HEK293 (cell line): ENCODE measurements around the gene CDC20.
A peak's percentile ranks its signal among the peaks of the same experiment; 100 is the strongest.

Experiments
- GLI2 ChIP-seq: fragments of 450-650 bp; formaldehyde crosslinking; IDR thresholded peaks from 2 replicates; pipeline ENCODE4; 2017; ENCODE audit warnings: missing biosample characterization, missing genetic modification characterization, low read depth, borderline replicate concordance
- KLF8 ChIP-seq: fragments of 450-650 bp; formaldehyde crosslinking; IDR thresholded peaks from 2 replicates; pipeline ENCODE4 v1.5.1; 2016; ENCODE audit warnings: missing biosample characterization, missing genetic modification characterization
- MEIS1 ChIP-seq: sonication (generic); formaldehyde crosslinking; IDR thresholded peaks from 2 replicates; pipeline ENCODE4 v1.8.1; 2022; ENCODE audit warnings: missing genetic modification reagents, mild to moderate bottlenecking, borderline replicate concordance
- PRDM1 ChIP-seq: fragments of 450-650 bp; formaldehyde crosslinking; IDR thresholded peaks from 2 replicates; pipeline ENCODE4; 2016; ENCODE audit warnings: missing biosample characterization, missing genetic modification characterization
- SP3 ChIP-seq: fragments of 450-650 bp; formaldehyde crosslinking; IDR thresholded peaks from 2 replicates; pipeline ENCODE4 v1.5.1; 2016; ENCODE audit warnings: missing biosample characterization, missing genetic modification characterization
- TCF7L2 ChIP-seq: IDR thresholded peaks from 2 replicates; pipeline ENCODE4 v1.6.1; 2011; ENCODE audit warnings: low read depth, mild to moderate bottlenecking, inconsistent platforms, low read length, moderate library complexity, borderline replicate concordance
- ZBTB1 ChIP-seq: fragments of 450-650 bp; formaldehyde crosslinking; IDR thresholded peaks from 2 replicates; pipeline ENCODE4 v1.5.1; 2016; ENCODE audit warnings: missing biosample characterization, missing genetic modification characterization
- ZBTB17 ChIP-seq: fragments of 450-650 bp; formaldehyde crosslinking; IDR thresholded peaks from 2 replicates; pipeline ENCODE4 v1.5.1; 2016; ENCODE audit warnings: missing biosample characterization, missing genetic modification characterization
- ZBTB26 ChIP-seq: fragments of 450-650 bp; formaldehyde crosslinking; optimal IDR thresholded peaks from 2 replicates; pipeline ENCODE3; 2016; ENCODE audit warnings: missing biosample characterization, mild to moderate bottlenecking, missing genetic modification characterization
- ZFHX2 ChIP-seq: fragments of 450-650 bp; formaldehyde crosslinking; conservative IDR thresholded peaks from 2 replicates; pipeline ENCODE4 v1.5.1; 2016; ENCODE audit warnings: missing biosample characterization, missing genetic modification characterization
- ZNF10 ChIP-seq: fragments of 450-650 bp; formaldehyde crosslinking; IDR thresholded peaks from 2 replicates; pipeline ENCODE4 v1.5.1; 2017; ENCODE audit warnings: missing biosample characterization, missing genetic modification characterization
- ZNF140 ChIP-seq: fragments of 450-650 bp; formaldehyde crosslinking; IDR thresholded peaks from 2 replicates; pipeline ENCODE4 v1.5.1; 2016; ENCODE audit warnings: missing biosample characterization, missing genetic modification characterization
- ZNF148 ChIP-seq: fragments of 450-650 bp; formaldehyde crosslinking; IDR thresholded peaks from 2 replicates; pipeline ENCODE4 v1.5.0; 2017; ENCODE audit warnings: missing biosample characterization, missing genetic modification characterization, borderline replicate concordance
- ZNF157 ChIP-seq: fragments of 450-650 bp; formaldehyde crosslinking; IDR thresholded peaks from 2 replicates; pipeline ENCODE4 v1.5.1; 2016; ENCODE audit warnings: missing biosample characterization, missing genetic modification characterization
- ZNF174 ChIP-seq: fragments of 450-650 bp; formaldehyde crosslinking; IDR thresholded peaks from 2 replicates; pipeline ENCODE4 v1.5.0; 2017; ENCODE audit warnings: missing biosample characterization, mild to moderate bottlenecking, missing genetic modification characterization
- ZNF202 ChIP-seq: fragments of 450-650 bp; formaldehyde crosslinking; IDR thresholded peaks from 2 replicates; pipeline ENCODE4 v1.5.1; 2016; ENCODE audit warnings: missing biosample characterization, missing genetic modification characterization, borderline replicate concordance
- ZNF26 ChIP-seq: fragments of 450-650 bp; formaldehyde crosslinking; IDR thresholded peaks from 2 replicates; pipeline ENCODE4 v1.5.1; 2016; ENCODE audit warnings: missing biosample characterization, missing genetic modification characterization
- ZNF266 ChIP-seq: fragments of 450-650 bp; formaldehyde crosslinking; IDR thresholded peaks from 2 replicates; pipeline ENCODE4 v1.5.1; 2016; ENCODE audit warnings: missing biosample characterization, missing genetic modification characterization, low read depth
- ZNF280D ChIP-seq: fragments of 450-650 bp; formaldehyde crosslinking; IDR thresholded peaks from 2 replicates; pipeline ENCODE4 v1.5.1; 2016; ENCODE audit warnings: missing biosample characterization, missing genetic modification characterization
- ZNF311 ChIP-seq: fragments of 450-650 bp; formaldehyde crosslinking; IDR thresholded peaks from 2 replicates; pipeline ENCODE4 v1.5.1; 2017; ENCODE audit warnings: missing biosample characterization, missing genetic modification characterization, borderline replicate concordance
- ZNF335 ChIP-seq: fragments of 450-650 bp; formaldehyde crosslinking; conservative IDR thresholded peaks from 2 replicates; pipeline ENCODE4 v1.5.1; 2016; ENCODE audit warnings: missing biosample characterization, missing genetic modification characterization
- ZNF354C ChIP-seq: fragments of 450-650 bp; formaldehyde crosslinking; IDR thresholded peaks from 2 replicates; pipeline ENCODE4 v1.5.1; 2016; ENCODE audit warnings: missing biosample characterization, missing genetic modification characterization, low read depth, borderline replicate concordance
- ZNF423 ChIP-seq: fragments of 450-650 bp; formaldehyde crosslinking; IDR thresholded peaks from 2 replicates; pipeline ENCODE4 v1.5.1; 2016; ENCODE audit warnings: missing biosample characterization, missing genetic modification characterization
- ZNF433 ChIP-seq: fragments of 450-650 bp; formaldehyde crosslinking; IDR thresholded peaks from 2 replicates; pipeline ENCODE4 v1.5.1; 2016; ENCODE audit warnings: missing biosample characterization, missing genetic modification characterization, low read depth
- ZNF510 ChIP-seq: fragments of 450-650 bp; formaldehyde crosslinking; IDR thresholded peaks from 2 replicates; pipeline ENCODE4 v1.5.1; 2018; ENCODE audit warnings: mild to moderate bottlenecking, missing genetic modification characterization, missing biosample characterization; ENCODE audit not compliant: insufficient replicate concordance
- ZNF558 ChIP-seq: fragments of 450-650 bp; formaldehyde crosslinking; IDR thresholded peaks from 2 replicates; pipeline ENCODE4 v1.5.1; 2016; ENCODE audit warnings: missing biosample characterization, missing genetic modification characterization
- ZNF585B ChIP-seq: fragments of 450-650 bp; formaldehyde crosslinking; IDR thresholded peaks from 2 replicates; pipeline ENCODE4 v1.5.1; 2016; ENCODE audit warnings: missing biosample characterization, missing genetic modification characterization
- ZNF623 ChIP-seq: fragments of 450-650 bp; formaldehyde crosslinking; IDR thresholded peaks from 2 replicates; pipeline ENCODE4 v1.5.1; 2016; ENCODE audit warnings: missing biosample characterization, missing genetic modification characterization
- ZNF639 ChIP-seq: fragments of 450-650 bp; formaldehyde crosslinking; IDR thresholded peaks from 2 replicates; pipeline ENCODE4 v1.5.1; 2016; ENCODE audit warnings: missing biosample characterization, missing genetic modification characterization
- ZNF701 ChIP-seq: fragments of 450-650 bp; formaldehyde crosslinking; IDR thresholded peaks from 2 replicates; pipeline ENCODE4 v1.5.1; 2016; ENCODE audit warnings: missing biosample characterization, missing genetic modification characterization
- ZXDB ChIP-seq: fragments of 450-650 bp; formaldehyde crosslinking; IDR thresholded peaks from 2 replicates; pipeline ENCODE4 v1.5.1; 2016; ENCODE audit warnings: missing biosample characterization, missing genetic modification characterization

Gene CDC20

GRCh38 chr1:43367026-43367903, 8.5 kb downstream of the CDC20 start (continued):
- no peak for TF ChIP-seq ZNF280D (tag by site-specific recombination)
- TF ChIP-seq ZNF10 (tag by site-specific recombination), result no peak
- no peak for TF ChIP-seq ZNF26 (tag by site-specific recombination)
- TF ChIP-seq ZNF558 (tag by site-specific recombination), result no peak
- no peak for TF ChIP-seq ZNF140 (tag by site-specific recombination)
- no peak for TF ChIP-seq ZNF433 (tag by site-specific recombination)
- TF ChIP-seq ZXDB (tag by site-specific recombination), result no peak
- no peak for TF ChIP-seq MEIS1 (CRISPR knock-in tag)
- TF ChIP-seq ZNF148 (tag by site-specific recombination), result no peak
- TF ChIP-seq ZBTB1 (tag by site-specific recombination), result no peak
- TF ChIP-seq ZNF585B (tag by site-specific recombination), result no peak
- TF ChIP-seq ZNF311, result no peak
- no peak for TF ChIP-seq ZNF354C (tag by site-specific recombination)
- no peak for TF ChIP-seq ZNF639
- TF ChIP-seq ZNF701 (tag by site-specific recombination), result no peak
- TF ChIP-seq TCF7L2, result no peak
- no peak for TF ChIP-seq GLI2 (tag by site-specific recombination)
- 0 out of 2 replicates have a peak, but pooled peaks have one; percentile 37 for TF ChIP-seq KLF8 (tag by site-specific recombination)
- no peak; the same call in none of the 2 replicates for TF ChIP-seq ZNF335 (tag by site-specific recombination)
- no peak for TF ChIP-seq ZNF266 (tag by site-specific recombination)
- TF ChIP-seq ZNF510, result no peak
- TF ChIP-seq ZNF202 (tag by site-specific recombination), result no peak
- TF ChIP-seq PRDM1 (tag by site-specific recombination), result no peak
- TF ChIP-seq ZNF157 (tag by site-specific recombination), result no peak
- no peak for TF ChIP-seq ZNF623 (tag by site-specific recombination)
- TF ChIP-seq SP3 (tag by site-specific recombination), result peak; percentile 90
- TF ChIP-seq ZFHX2 (tag by site-specific recombination), result peak; percentile 90
- no peak for TF ChIP-seq ZBTB17
- TF ChIP-seq ZNF423 (tag by site-specific recombination), result peak; percentile 62
- no peak for TF ChIP-seq ZNF174
- TF ChIP-seq ZBTB26, result peak; percentile 30
